Measurements from ENCODE around the gene FN1.
"Not testable (repeated sequence)": the region's sequence is repeated elsewhere in the genome, so short reads cannot be mapped to it uniquely, and the experiment has no call there.

Gene FN1

GRCh38 chr2:215361876-215362561 lies 73.8 kb downstream of the FN1 start:
- H3K4me1 Mint-ChIP-seq (ENCODE audit: low read depth), result no peaks in the 10 kb centered on the region
- no peaks in the 10 kb centered on the region for H3K27me3 Mint-ChIP-seq (ENCODE audit: low read depth)
- peaks cover 21% of the 10 kb centered on the region for H3K36me3 Mint-ChIP-seq (ENCODE audit: low read depth)
- DNase-seq (ENCODE audit: low spot score), result no peak
- no peak overlapping the region for H3K27ac Mint-ChIP-seq
- H3K9me3 Mint-ChIP-seq, result no peaks in the 10 kb centered on the region
- no peak overlapping the region for H3K4me3 Mint-ChIP-seq

GRCh38 chr2:215361211-215361875 lies 74.5 kb downstream of the FN1 start:
- no peaks in the 10 kb centered on the region for H3K9me3 Mint-ChIP-seq
- DNase-seq (ENCODE audit: low spot score), result no peak
- H3K36me3 Mint-ChIP-seq (ENCODE audit: low read depth), result peaks cover 25% of the 10 kb centered on the region
- H3K4me3 Mint-ChIP-seq, result no peak overlapping the region
- H3K4me1 Mint-ChIP-seq (ENCODE audit: low read depth), result no peaks in the 10 kb centered on the region
- H3K27me3 Mint-ChIP-seq (ENCODE audit: low read depth), result no peaks in the 10 kb centered on the region
- H3K27ac Mint-ChIP-seq, result no peak overlapping the region

GRCh38 chr2:215360596-215360995 lies 75.3 kb downstream of the FN1 start:
- Mint-ChIP-seq H3K9me3 (no peaks in the 10 kb centered on the region), H3K4me3 (no peak overlapping the region), H3K27me3 (ENCODE audit: low read depth) (no peaks in the 10 kb centered on the region), H3K36me3 (ENCODE audit: low read depth) (peaks cover 25% of the 10 kb centered on the region), H3K27ac (no peak overlapping the region), H3K4me1 (ENCODE audit: low read depth) (no peaks in the 10 kb centered on the region)
- DNase-seq (ENCODE audit: low spot score), result no peak

- H3K36me3 Mint-ChIP-seq (ENCODE audit: low read depth), result peaks cover 25% of the 10 kb centered on the region
- DNase-seq (ENCODE audit: low spot score); H3K27me3 Mint-ChIP-seq (ENCODE audit: low read depth); H3K9me3 Mint-ChIP-seq; H3K4me1 Mint-ChIP-seq (ENCODE audit: low read depth); H3K4me3 Mint-ChIP-seq; H3K27ac Mint-ChIP-seq: not testable (repeated sequence)
These were observed 75.8 kb downstream of the FN1 start for GRCh38 chr2:215360059-215360458.

GRCh38 chr2:215359576-215359922 lies 76.3 kb downstream of the FN1 start:
- Mint-ChIP-seq H3K36me3 (ENCODE audit: low read depth) (peaks cover 21% of the 10 kb centered on the region), H3K4me3 (no peak overlapping the region), H3K27ac (no peak overlapping the region), H3K4me1 (ENCODE audit: low read depth) (no peaks in the 10 kb centered on the region), H3K27me3 (ENCODE audit: low read depth) (no peaks in the 10 kb centered on the region), H3K9me3 (no peaks in the 10 kb centered on the region)
- DNase-seq (ENCODE audit: low spot score), result no peak

- H3K9me3 Mint-ChIP-seq, result no peaks in the 10 kb centered on the region
- no peaks in the 10 kb centered on the region for H3K27me3 Mint-ChIP-seq (ENCODE audit: low read depth)
- DNase-seq (ENCODE audit: low spot score), result no peak
- H3K4me1 Mint-ChIP-seq (ENCODE audit: low read depth), result no peaks in the 10 kb centered on the region
- peaks cover 19% of the 10 kb centered on the region for H3K36me3 Mint-ChIP-seq (ENCODE audit: low read depth)
- H3K4me3 Mint-ChIP-seq, result no peak overlapping the region
- H3K27ac Mint-ChIP-seq, result no peak overlapping the region
These were observed 76.8 kb downstream of the FN1 start for GRCh38 chr2:215358891-215359575.

GRCh38 chr2:215358312-215358845 lies 77.5 kb downstream of the FN1 start:
- DNase-seq (ENCODE audit: low spot score), result no peak
- no peaks in the 10 kb centered on the region for H3K27me3 Mint-ChIP-seq (ENCODE audit: low read depth)
- H3K4me3 Mint-ChIP-seq, result no peak overlapping the region
- no peak overlapping the region for H3K27ac Mint-ChIP-seq
- peaks cover 16% of the 10 kb centered on the region for H3K36me3 Mint-ChIP-seq (ENCODE audit: low read depth)
- no peaks in the 10 kb centered on the region for H3K4me1 Mint-ChIP-seq (ENCODE audit: low read depth)
- H3K9me3 Mint-ChIP-seq, result no peaks in the 10 kb centered on the region

GRCh38 chr2:215357660-215358059 lies 78.2 kb downstream of the FN1 start:
- no peak for DNase-seq (ENCODE audit: low spot score)
- no peaks in the 10 kb centered on the region for H3K4me1 Mint-ChIP-seq (ENCODE audit: low read depth)
- H3K27ac Mint-ChIP-seq, result no peak overlapping the region
- H3K27me3 Mint-ChIP-seq (ENCODE audit: low read depth), result no peaks in the 10 kb centered on the region
- peaks cover 16% of the 10 kb centered on the region for H3K36me3 Mint-ChIP-seq (ENCODE audit: low read depth)
- no peak overlapping the region for H3K4me3 Mint-ChIP-seq
- no peaks in the 10 kb centered on the region for H3K9me3 Mint-ChIP-seq

- Mint-ChIP-seq H3K27ac (no peak overlapping the region), H3K36me3 (ENCODE audit: low read depth) (peaks cover 14% of the 10 kb centered on the region), H3K4me3 (no peak overlapping the region), H3K9me3 (no peaks in the 10 kb centered on the region), H3K27me3 (ENCODE audit: low read depth) (no peaks in the 10 kb centered on the region), H3K4me1 (ENCODE audit: low read depth) (no peaks in the 10 kb centered on the region)
- DNase-seq (ENCODE audit: low spot score), result no peak
These were observed 78.9 kb downstream of the FN1 start for GRCh38 chr2:215356948-215357461.

GRCh38 chr2:215356334-215356947 lies 79.4 kb downstream of the FN1 start:
- no peak overlapping the region for H3K27ac Mint-ChIP-seq
- no peaks in the 10 kb centered on the region for H3K9me3 Mint-ChIP-seq
- H3K4me1 Mint-ChIP-seq (ENCODE audit: low read depth), result no peaks in the 10 kb centered on the region
- H3K27me3 Mint-ChIP-seq (ENCODE audit: low read depth), result no peaks in the 10 kb centered on the region
- no peak for DNase-seq (ENCODE audit: low spot score)
- peaks cover 20% of the 10 kb centered on the region for H3K36me3 Mint-ChIP-seq (ENCODE audit: low read depth)
- no peak overlapping the region for H3K4me3 Mint-ChIP-seq

GRCh38 chr2:215355801-215356200 lies 80.1 kb downstream of the FN1 start:
- no peak for DNase-seq (ENCODE audit: low spot score)
- Mint-ChIP-seq H3K27me3 (ENCODE audit: low read depth) (no peaks in the 10 kb centered on the region), H3K36me3 (ENCODE audit: low read depth) (peaks cover 25% of the 10 kb centered on the region), H3K4me1 (ENCODE audit: low read depth) (no peaks in the 10 kb centered on the region), H3K27ac (no peak overlapping the region), H3K9me3 (no peaks in the 10 kb centered on the region), H3K4me3 (no peak overlapping the region)

- Mint-ChIP-seq H3K27ac (no peak overlapping the region), H3K36me3 (ENCODE audit: low read depth) (peaks cover 30% of the 10 kb centered on the region), H3K4me1 (ENCODE audit: low read depth) (no peaks in the 10 kb centered on the region), H3K4me3 (no peak overlapping the region), H3K9me3 (no peaks in the 10 kb centered on the region), H3K27me3 (ENCODE audit: low read depth) (no peaks in the 10 kb centered on the region)
- no peak for DNase-seq (ENCODE audit: low spot score)
These were observed 80.8 kb downstream of the FN1 start for GRCh38 chr2:215354771-215355695.

- Mint-ChIP-seq H3K4me3 (no peak overlapping the region), H3K27ac (no peak overlapping the region), H3K4me1 (ENCODE audit: low read depth) (no peaks in the 10 kb centered on the region), H3K27me3 (ENCODE audit: low read depth) (no peaks in the 10 kb centered on the region), H3K36me3 (ENCODE audit: low read depth) (peaks cover 43% of the 10 kb centered on the region), H3K9me3 (no peaks in the 10 kb centered on the region)
- no peak for DNase-seq (ENCODE audit: low spot score)
These were observed 83.3 kb downstream of the FN1 start for GRCh38 chr2:215352602-215353001.

Data from T-helper 2 cell treated with Interferon-gamma antibody and Interleukin-4, amounts not matched to agents 5 μg/mL and 100 μg/mL, for 36 hours (primary cell).